GM23338 (cell line): Measurements from ENCODE around the gene EPHB1. TPM values are rescaled to one million over a fixed set of nuclear protein-coding genes. Genes with fewer than 3 reads are reported as not detected.

Source experiments
- ATAC-seq: fragments of 200-7000 bp; cut with Tn5 transposase; 3 replicates; pipeline ENCODE4 v1.9.1; 2020
- DNase-seq: peaks from one replicate; pipeline ENCODE4 v3.0.0-alpha.2; 2015; ENCODE audit warnings: low spot score
- H2AFZ ChIP-seq: fragments of 200-600 bp; sonication (generic); 2 replicates; pipeline ENCODE4 v1.8.0; 2016; ENCODE audit warnings: antibody characterized with exemption, mild to moderate bottlenecking, moderate library complexity
- H3F3A ChIP-seq: fragments of 200-600 bp; sonication (generic); replicated peaks from 2 replicates; pipeline ENCODE4 v1.8.0; 2017; ENCODE audit warnings: antibody characterized with exemption, mixed run types, low read depth
- H3K27ac ChIP-seq: fragments of 200-600 bp; sonication (generic); 2 replicates; pipeline ENCODE4 v1.6.1; 2016; ENCODE audit warnings: low read depth
- H3K27me3 ChIP-seq: fragments of 200-600 bp; sonication (generic); 2 replicates; pipeline ENCODE4 v1.8.0; 2016; ENCODE audit warnings: mild to moderate bottlenecking, mixed run types, moderate library complexity; ENCODE audit not compliant: insufficient read depth
- H3K36me3 ChIP-seq: fragments of 200-600 bp; sonication (generic); 2 replicates; pipeline ENCODE4 v1.8.0; 2016; ENCODE audit warnings: mild to moderate bottlenecking; ENCODE audit not compliant: insufficient read depth
- H3K4me1 ChIP-seq: fragments of 200-600 bp; sonication (generic); 2 replicates; pipeline ENCODE4 v1.8.0; 2016; ENCODE audit warnings: mild to moderate bottlenecking, moderate library complexity; ENCODE audit not compliant: insufficient read depth
- H3K4me2 ChIP-seq: fragments of 200-600 bp; sonication (generic); 2 replicates; pipeline ENCODE4 v1.7.1; 2017; ENCODE audit warnings: mixed run types
- H3K4me3 ChIP-seq: fragments of 200-600 bp; sonication (generic); 2 replicates; pipeline ENCODE4 v1.6.1; 2016; ENCODE audit warnings: mixed run types
- H3K79me2 ChIP-seq: fragments of 200-600 bp; sonication (generic); replicated peaks from 2 replicates; pipeline ENCODE4 v1.8.0; 2017; ENCODE audit warnings: mild to moderate bottlenecking; ENCODE audit not compliant: insufficient read depth
- H3K9me2 ChIP-seq: fragments of 200-600 bp; sonication (generic); 2 replicates; pipeline ENCODE4 v1.8.0; 2017; ENCODE audit not compliant: insufficient read depth
- H4K20me1 ChIP-seq: fragments of 200-600 bp; sonication (generic); replicated peaks from 2 replicates; pipeline ENCODE4 v1.8.0; 2017; ENCODE audit warnings: mild to moderate bottlenecking; ENCODE audit not compliant: insufficient read depth
- H3K27ac Mint-ChIP-seq: 2 replicates; pipeline ENCODE4 v1.8.0; 2020; ENCODE audit warnings: inconsistent platforms, mild to moderate bottlenecking, moderate library complexity, mixed read lengths
- H3K27me3 Mint-ChIP-seq: 3 replicates; pipeline ENCODE4 v1.8.0; 2022; ENCODE audit warnings: low read depth, mild to moderate bottlenecking, moderate library complexity, mixed read lengths, inconsistent platforms; ENCODE audit not compliant: insufficient read depth, poor library complexity
- H3K36me3 Mint-ChIP-seq: 3 replicates; pipeline ENCODE4 v1.8.0; 2021; ENCODE audit warnings: low read depth, mild to moderate bottlenecking, inconsistent platforms, moderate library complexity, mixed read lengths
- H3K4me1 Mint-ChIP-seq: 3 replicates; pipeline ENCODE4 v1.8.0; 2020; ENCODE audit warnings: mild to moderate bottlenecking, inconsistent platforms, mixed read lengths
- H3K4me3 Mint-ChIP-seq: 3 replicates; pipeline ENCODE4 v1.8.0; 2021; ENCODE audit warnings: moderate library complexity, mild to moderate bottlenecking, inconsistent platforms, mixed read lengths
- H3K9me3 Mint-ChIP-seq: 3 replicates; pipeline ENCODE4 v1.8.0; 2020; ENCODE audit warnings: moderate library complexity, mild to moderate bottlenecking, inconsistent platforms, mixed read lengths
- CTCF ChIP-seq, 2 experiments: fragments of 200-600 bp in 1 of 2; sonication (generic) in 1 of 2; conservative IDR thresholded peaks; 2 replicates each; pipeline versions ENCODE4 v1.5.1 to v1.6.1; 2016 to 2017; ENCODE audit warnings: antibody characterized with exemption in 2 of 2, low read depth in 2 of 2, mild to moderate bottlenecking in 2 of 2, moderate library complexity in 1 of 2
- EZH2 ChIP-seq: fragments of 200-600 bp; sonication (generic); IDR thresholded peaks from one replicate; pipeline ENCODE4 v1.8.0; 2017; ENCODE audit warnings: antibody characterized with exemption, mild to moderate bottlenecking, low read depth; ENCODE audit not compliant: unreplicated experiment
- JUNB ChIP-seq: IDR thresholded peaks from one replicate; pipeline ENCODE4 v1.6.1; 2016; ENCODE audit warnings: antibody characterized with exemption; ENCODE audit not compliant: unreplicated experiment
- NANOG ChIP-seq: IDR thresholded peaks from 2 replicates; pipeline ENCODE4 v1.6.1; 2016; ENCODE audit warnings: antibody characterized with exemption, borderline replicate concordance
- STAT1 ChIP-seq: IDR thresholded peaks from one replicate; pipeline ENCODE4 v1.6.1; 2016; ENCODE audit warnings: antibody characterized with exemption; ENCODE audit not compliant: unreplicated experiment
- ZNF114 ChIP-seq: fragments of 250-450 bp; sonication (Bioruptor Pico); IDR thresholded peaks from 2 replicates; pipeline ENCODE4 v1.5.0; 2020; ENCODE audit warnings: mild to moderate bottlenecking, moderate library complexity
- ZNF331 ChIP-seq: fragments of 250-450 bp; sonication (Bioruptor Pico); IDR thresholded peaks from 2 replicates; pipeline ENCODE4 v1.5.0; 2020; ENCODE audit warnings: low read depth, mild to moderate bottlenecking, moderate library complexity
- polyA plus RNA-seq: library from polyadenylated mRNA; unstranded; fragments of >200 nt; fragmentation: Nextera tagmentation; extraction: Ambion mirVana; gene quantifications from 2 replicates; pipeline ENCODE4 v1.2.1, GENCODE V29; 2016
- total RNA-seq: library from RNA; depleted of rRNA; stranded (reverse); fragments of >200 nt; shearing (Covaris generic); gene quantifications from 2 replicates; pipeline ENCODE4 v1.2.3, GENCODE V29; 2014
- TF ChIP-seq, protein P1 (sequence below): IDR thresholded peaks from one replicate; pipeline ENCODE4 v1.6.1; 2018; ENCODE audit warnings: antibody characterized with exemption; ENCODE audit not compliant: unreplicated experiment
- TF ChIP-seq, protein P2 (sequence below): IDR thresholded peaks from 2 replicates; pipeline ENCODE4 v1.6.1; 2016; ENCODE audit warnings: antibody characterized with exemption
- TF ChIP-seq, protein P3 (sequence below): fragments of 250-450 bp; sonication (Bioruptor Pico); IDR thresholded peaks from 2 replicates; pipeline ENCODE4 v1.5.0; 2020; ENCODE audit warnings: mild to moderate bottlenecking, moderate library complexity

Gene EPHB1
- total and polyA plus RNA-seq, 2 experiments from 2014 or later = 2.7 to 5.2 TPM

GRCh38 chr3:135072431-135072830, 277.4 kb downstream of the EPHB1 start:
- Mint-ChIP-seq H3K36me3 (peaks cover 6% of the 10 kb centered on the region), H3K4me1 (peaks cover 8% of the 10 kb centered on the region), H3K27ac (no peak overlapping the region), H3K9me3 (peaks cover 12% of the 10 kb centered on the region), H3K4me3 (no peak overlapping the region), H3K27me3 (peaks cover 3% of the 10 kb centered on the region)
- ATAC-seq (no peak), DNase-seq (no peak)
- Histone ChIP-seq H4K20me1 (no peaks in the 10 kb centered on the region), H3K9me2 (peaks cover 4% of the 10 kb centered on the region), H3K27me3 (no peaks in the 10 kb centered on the region), H3K4me3 (no peak overlapping the region), H3F3A (no peaks in the 10 kb centered on the region), H3K4me1 (peaks cover 3% of the 10 kb centered on the region; the same call in 1 of the 2 replicates), H3K4me2 (no peak overlapping the region), H3K36me3 (no peaks in the 10 kb centered on the region), H2AFZ (no peak overlapping the region), H3K27ac (no peak overlapping the region), H3K79me2 (no peaks in the 10 kb centered on the region)
- TF ChIP-seq, protein P1, sequence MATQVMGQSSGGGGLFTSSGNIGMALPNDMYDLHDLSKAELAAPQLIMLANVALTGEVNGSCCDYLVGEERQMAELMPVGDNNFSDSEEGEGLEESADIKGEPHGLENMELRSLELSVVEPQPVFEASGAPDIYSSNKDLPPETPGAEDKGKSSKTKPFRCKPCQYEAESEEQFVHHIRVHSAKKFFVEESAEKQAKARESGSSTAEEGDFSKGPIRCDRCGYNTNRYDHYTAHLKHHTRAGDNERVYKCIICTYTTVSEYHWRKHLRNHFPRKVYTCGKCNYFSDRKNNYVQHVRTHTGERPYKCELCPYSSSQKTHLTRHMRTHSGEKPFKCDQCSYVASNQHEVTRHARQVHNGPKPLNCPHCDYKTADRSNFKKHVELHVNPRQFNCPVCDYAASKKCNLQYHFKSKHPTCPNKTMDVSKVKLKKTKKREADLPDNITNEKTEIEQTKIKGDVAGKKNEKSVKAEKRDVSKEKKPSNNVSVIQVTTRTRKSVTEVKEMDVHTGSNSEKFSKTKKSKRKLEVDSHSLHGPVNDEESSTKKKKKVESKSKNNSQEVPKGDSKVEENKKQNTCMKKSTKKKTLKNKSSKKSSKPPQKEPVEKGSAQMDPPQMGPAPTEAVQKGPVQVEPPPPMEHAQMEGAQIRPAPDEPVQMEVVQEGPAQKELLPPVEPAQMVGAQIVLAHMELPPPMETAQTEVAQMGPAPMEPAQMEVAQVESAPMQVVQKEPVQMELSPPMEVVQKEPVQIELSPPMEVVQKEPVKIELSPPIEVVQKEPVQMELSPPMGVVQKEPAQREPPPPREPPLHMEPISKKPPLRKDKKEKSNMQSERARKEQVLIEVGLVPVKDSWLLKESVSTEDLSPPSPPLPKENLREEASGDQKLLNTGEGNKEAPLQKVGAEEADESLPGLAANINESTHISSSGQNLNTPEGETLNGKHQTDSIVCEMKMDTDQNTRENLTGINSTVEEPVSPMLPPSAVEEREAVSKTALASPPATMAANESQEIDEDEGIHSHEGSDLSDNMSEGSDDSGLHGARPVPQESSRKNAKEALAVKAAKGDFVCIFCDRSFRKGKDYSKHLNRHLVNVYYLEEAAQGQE = no peak
- TF ChIP-seq, protein P2, sequence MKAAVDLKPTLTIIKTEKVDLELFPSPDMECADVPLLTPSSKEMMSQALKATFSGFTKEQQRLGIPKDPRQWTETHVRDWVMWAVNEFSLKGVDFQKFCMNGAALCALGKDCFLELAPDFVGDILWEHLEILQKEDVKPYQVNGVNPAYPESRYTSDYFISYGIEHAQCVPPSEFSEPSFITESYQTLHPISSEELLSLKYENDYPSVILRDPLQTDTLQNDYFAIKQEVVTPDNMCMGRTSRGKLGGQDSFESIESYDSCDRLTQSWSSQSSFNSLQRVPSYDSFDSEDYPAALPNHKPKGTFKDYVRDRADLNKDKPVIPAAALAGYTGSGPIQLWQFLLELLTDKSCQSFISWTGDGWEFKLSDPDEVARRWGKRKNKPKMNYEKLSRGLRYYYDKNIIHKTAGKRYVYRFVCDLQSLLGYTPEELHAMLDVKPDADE = no peak
- no peak for TF ChIP-seq NANOG

DNA sequence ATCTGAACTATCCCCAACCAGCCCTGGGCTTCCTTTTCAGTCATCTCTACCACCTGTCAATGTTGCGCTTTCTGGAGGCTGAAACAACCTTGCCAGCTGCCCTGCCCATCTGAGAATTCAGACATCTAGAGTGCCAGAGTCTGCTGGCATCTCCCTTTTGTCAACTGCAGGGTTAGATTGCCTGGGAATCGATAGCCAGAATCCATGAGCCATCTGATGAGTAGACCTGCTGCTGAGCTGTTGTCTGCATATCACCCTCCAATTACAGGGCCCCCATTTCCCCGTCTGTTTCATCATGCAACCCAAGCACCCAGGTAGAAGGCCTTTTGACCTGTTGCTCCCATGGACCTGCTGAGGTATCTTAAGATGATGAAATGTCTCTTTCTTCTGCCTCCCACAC, 280.1 kb downstream of the EPHB1 start:
- H4K20me1 ChIP-seq = no peaks in the 10 kb centered on the region
- no peak overlapping the region for H3K4me3 ChIP-seq
- H3K4me3 Mint-ChIP-seq = no peak overlapping the region
- H3F3A ChIP-seq = no peaks in the 10 kb centered on the region
- H2AFZ ChIP-seq = no peak overlapping the region
- no peaks in the 10 kb centered on the region for H3K79me2 ChIP-seq
- H3K9me3 Mint-ChIP-seq = peaks cover 7% of the 10 kb centered on the region; the same call in 2 of the 3 replicates
- H3K4me2 ChIP-seq = no peak overlapping the region
- peaks cover 13% of the 10 kb centered on the region for H3K4me1 Mint-ChIP-seq
- peaks cover 11% of the 10 kb centered on the region for H3K4me1 ChIP-seq
- H3K9me2 ChIP-seq = peaks cover 17% of the 10 kb centered on the region
- no peak for DNase-seq
- H3K27me3 Mint-ChIP-seq = peaks cover 13% of the 10 kb centered on the region
- ATAC-seq = no peak
- no peak overlapping the region for H3K27ac ChIP-seq
- no peak overlapping the region for H3K27ac Mint-ChIP-seq
- H3K36me3 ChIP-seq = no peaks in the 10 kb centered on the region
- H3K27me3 ChIP-seq = no peaks in the 10 kb centered on the region
- H3K36me3 Mint-ChIP-seq = peaks cover 6% of the 10 kb centered on the region
- TF ChIP-seq ZNF331 (CRISPR knock-in tag) = no peak
- TF ChIP-seq, protein P3, sequence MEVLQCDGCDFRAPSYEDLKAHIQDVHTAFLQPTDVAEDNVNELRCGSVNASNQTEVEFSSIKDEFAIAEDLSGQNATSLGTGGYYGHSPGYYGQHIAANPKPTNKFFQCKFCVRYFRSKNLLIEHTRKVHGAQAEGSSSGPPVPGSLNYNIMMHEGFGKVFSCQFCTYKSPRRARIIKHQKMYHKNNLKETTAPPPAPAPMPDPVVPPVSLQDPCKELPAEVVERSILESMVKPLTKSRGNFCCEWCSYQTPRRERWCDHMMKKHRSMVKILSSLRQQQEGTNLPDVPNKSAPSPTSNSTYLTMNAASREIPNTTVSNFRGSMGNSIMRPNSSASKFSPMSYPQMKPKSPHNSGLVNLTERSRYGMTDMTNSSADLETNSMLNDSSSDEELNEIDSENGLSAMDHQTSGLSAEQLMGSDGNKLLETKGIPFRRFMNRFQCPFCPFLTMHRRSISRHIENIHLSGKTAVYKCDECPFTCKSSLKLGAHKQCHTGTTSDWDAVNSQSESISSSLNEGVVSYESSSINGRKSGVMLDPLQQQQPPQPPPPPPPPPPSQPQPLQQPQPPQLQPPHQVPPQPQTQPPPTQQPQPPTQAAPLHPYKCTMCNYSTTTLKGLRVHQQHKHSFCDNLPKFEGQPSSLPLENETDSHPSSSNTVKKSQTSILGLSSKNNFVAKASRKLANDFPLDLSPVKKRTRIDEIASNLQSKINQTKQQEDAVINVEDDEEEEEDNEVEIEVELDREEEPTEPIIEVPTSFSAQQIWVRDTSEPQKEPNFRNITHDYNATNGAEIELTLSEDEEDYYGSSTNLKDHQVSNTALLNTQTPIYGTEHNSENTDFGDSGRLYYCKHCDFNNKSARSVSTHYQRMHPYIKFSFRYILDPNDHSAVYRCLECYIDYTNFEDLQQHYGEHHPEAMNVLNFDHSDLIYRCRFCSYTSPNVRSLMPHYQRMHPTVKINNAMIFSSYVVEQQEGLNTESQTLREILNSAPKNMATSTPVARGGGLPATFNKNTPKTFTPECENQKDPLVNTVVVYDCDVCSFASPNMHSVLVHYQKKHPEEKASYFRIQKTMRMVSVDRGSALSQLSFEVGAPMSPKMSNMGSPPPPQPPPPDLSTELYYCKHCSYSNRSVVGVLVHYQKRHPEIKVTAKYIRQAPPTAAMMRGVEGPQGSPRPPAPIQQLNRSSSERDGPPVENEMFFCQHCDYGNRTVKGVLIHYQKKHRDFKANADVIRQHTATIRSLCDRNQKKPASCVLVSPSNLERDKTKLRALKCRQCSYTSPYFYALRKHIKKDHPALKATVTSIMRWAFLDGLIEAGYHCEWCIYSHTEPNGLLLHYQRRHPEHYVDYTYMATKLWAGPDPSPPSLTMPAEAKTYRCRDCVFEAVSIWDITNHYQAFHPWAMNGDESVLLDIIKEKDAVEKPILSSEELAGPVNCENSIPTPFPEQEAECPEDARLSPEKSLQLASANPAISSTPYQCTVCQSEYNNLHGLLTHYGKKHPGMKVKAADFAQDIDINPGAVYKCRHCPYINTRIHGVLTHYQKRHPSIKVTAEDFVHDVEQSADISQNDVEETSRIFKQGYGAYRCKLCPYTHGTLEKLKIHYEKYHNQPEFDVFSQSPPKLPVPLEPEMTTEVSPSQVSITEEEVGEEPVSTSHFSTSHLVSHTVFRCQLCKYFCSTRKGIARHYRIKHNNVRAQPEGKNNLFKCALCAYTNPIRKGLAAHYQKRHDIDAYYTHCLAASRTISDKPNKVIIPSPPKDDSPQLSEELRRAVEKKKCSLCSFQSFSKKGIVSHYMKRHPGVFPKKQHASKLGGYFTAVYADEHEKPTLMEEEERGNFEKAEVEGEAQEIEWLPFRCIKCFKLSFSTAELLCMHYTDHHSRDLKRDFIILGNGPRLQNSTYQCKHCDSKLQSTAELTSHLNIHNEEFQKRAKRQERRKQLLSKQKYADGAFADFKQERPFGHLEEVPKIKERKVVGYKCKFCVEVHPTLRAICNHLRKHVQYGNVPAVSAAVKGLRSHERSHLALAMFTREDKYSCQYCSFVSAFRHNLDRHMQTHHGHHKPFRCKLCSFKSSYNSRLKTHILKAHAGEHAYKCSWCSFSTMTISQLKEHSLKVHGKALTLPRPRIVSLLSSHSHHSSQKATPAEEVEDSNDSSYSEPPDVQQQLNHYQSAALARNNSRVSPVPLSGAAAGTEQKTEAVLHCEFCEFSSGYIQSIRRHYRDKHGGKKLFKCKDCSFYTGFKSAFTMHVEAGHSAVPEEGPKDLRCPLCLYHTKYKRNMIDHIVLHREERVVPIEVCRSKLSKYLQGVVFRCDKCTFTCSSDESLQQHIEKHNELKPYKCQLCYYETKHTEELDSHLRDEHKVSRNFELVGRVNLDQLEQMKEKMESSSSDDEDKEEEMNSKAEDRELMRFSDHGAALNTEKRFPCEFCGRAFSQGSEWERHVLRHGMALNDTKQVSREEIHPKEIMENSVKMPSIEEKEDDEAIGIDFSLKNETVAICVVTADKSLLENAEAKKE (CRISPR knock-in tag) = no peak
- no peak for TF ChIP-seq CTCF (conservative IDR thresholded peaks at IDR 0.05; ENCODE audit: low read depth in 2 of 2)
- TF ChIP-seq JUNB = no peak
- TF ChIP-seq EZH2 = no peak
- TF ChIP-seq ZNF114 (CRISPR knock-in tag) = no peak
- TF ChIP-seq STAT1 = no peak
